ENCODE measurements around the gene P2RY6.
A peak's percentile ranks its signal among the peaks of the same experiment; 100 is the strongest.

The P2RY6 gene

DNA sequence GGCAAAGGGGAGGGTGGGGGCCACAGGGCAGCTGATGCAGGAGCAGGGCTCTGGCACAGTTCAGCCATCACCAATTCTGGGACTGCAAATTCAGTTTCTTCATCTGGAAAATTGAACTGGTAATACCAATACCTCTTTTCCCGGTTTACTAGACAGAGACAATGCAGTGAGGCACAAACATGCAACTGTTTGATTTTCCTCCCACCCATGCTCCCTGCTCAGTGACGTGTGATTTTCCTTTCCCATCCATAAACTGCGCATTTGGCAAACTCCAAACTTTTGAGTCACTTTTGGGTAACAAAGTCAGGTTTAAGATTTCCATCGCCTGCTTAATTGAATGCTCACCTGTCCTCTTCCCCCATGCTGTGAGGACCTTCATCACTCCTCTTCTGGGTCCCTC, 30.8 kb upstream of the P2RY6 start:
- Histone ChIP-seq H3K4me3 (ENCODE audit: low read length) (no peak overlapping the region), H3K36me3 (ENCODE audit: control insufficient read depth, insufficient read depth, low read length) (no peaks in the 10 kb centered on the region), H3K27ac (ENCODE audit: low read depth, low read length) (no peak overlapping the region), H3K27me3 (ENCODE audit: control insufficient read depth, insufficient read depth, low read length) (peaks cover 3% of the 10 kb centered on the region), H3K9ac (ENCODE audit: low read length) (no peak overlapping the region), H3K4me1 (ENCODE audit: control insufficient read depth, insufficient read depth, low read length) (no peaks in the 10 kb centered on the region)

DNA sequence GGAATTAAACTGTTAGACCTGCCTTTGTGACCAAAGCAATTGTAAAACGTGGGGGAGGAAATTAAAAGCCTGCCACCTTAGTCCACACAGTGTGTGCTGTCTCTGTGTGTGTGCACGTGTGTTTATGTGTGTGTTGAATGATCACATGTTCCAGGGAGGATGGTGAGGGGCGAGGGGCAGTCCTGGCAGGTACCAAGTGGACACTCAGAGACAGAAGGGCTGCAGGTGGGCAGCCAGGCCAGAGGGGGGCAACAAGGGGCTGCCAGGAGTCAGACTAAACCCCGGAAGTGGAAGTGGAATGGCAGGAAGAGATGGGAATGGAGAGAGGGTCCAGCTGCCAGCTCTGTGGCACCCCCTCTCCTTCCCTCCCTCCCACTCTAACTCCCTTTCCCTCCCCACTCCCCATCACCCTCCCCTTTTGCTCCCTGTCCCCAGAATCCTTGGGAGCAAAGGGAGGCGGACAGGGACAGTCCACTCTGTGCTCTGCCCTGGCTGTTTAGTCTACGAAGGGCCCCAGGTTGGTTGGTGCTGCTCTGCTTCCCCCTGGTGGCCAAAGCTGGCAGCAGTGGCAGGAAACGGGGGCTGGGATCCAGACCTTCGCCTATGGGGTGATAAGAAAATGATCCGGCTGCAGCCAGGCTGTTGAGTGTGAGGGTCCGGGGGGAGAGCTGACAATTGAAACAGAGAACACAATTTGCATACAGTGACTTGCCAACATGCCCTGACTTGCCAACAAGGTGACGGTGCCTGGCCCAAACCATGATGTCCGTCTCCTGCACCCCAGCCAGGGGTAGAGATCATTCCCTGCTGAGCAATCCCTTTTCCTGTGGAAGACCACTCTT, 29.7 kb upstream of the P2RY6 start:
- Histone ChIP-seq H3K27ac (ENCODE audit: low read depth, low read length) (no peak overlapping the region), H3K9ac (ENCODE audit: low read length) (no peak overlapping the region), H3K36me3 (ENCODE audit: control insufficient read depth, insufficient read depth, low read length) (no peaks in the 10 kb centered on the region), H3K27me3 (ENCODE audit: control insufficient read depth, insufficient read depth, low read length) (peaks cover 3% of the 10 kb centered on the region), H3K4me1 (ENCODE audit: control insufficient read depth, insufficient read depth, low read length) (no peaks in the 10 kb centered on the region), H3K4me3 (ENCODE audit: low read length) (peak overlapping the region; percentile 26)

DNA sequence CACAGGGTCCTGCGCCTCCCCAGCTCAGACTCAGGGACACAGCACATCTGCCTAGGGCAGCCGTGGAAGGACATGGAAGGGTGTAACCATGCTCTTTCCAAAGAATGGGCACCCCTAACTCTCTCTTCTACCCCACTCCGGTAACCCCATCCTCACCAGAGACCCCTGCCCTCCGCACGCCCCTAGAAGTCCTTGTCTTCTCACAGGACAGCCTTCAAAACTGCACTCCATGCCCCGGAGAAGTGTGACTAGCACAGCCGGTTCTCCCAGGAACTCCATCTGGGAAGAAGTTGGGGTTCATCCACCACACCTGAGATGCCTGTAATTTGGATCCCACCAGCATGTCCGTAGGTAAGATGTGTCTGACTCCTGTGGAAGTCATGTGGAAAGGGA, 29.0 kb upstream of the P2RY6 start:
- H3K4me1 ChIP-seq (ENCODE audit: control insufficient read depth, insufficient read depth, low read length) = no peaks in the 10 kb centered on the region
- no peak overlapping the region for H3K4me3 ChIP-seq (ENCODE audit: low read length)
- no peaks in the 10 kb centered on the region for H3K36me3 ChIP-seq (ENCODE audit: control insufficient read depth, insufficient read depth, low read length)
- H3K27ac ChIP-seq (ENCODE audit: low read depth, low read length) = no peak overlapping the region
- no peak overlapping the region for H3K9ac ChIP-seq (ENCODE audit: low read length)
- H3K27me3 ChIP-seq (ENCODE audit: control insufficient read depth, insufficient read depth, low read length) = peaks cover 3% of the 10 kb centered on the region

DNA sequence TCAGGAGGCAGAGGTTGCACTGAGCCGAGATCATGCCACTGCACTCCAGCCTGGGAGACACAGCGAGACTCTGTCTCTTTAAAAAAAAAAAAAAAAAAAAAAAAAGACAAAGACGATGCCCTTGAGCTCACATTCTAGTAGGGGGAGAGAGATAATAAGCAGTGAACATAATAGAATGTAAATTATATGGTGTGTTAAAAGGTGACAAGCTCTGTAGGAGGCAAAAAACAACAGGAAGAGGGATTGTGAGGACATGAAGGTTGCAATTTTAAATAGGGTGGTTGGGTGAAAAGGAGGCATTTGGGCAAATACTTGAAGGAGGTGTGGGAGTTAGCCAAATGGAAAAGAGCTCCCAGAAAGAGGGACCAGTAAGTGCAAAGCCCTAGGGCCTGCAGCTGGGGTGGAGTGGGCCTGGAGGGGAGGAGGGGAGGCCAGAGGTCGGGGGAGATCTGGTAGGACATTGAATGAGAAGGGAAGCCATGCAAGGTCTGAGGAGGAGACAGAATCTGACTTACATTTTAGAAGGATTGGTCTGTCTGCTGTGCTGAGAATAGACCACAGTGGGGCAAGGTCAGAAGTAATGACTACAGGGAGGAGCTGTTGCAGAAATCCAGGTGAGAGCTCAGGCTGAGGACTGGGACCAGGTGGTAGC, 27.4 kb upstream of the P2RY6 start:
- no peaks in the 10 kb centered on the region for H3K36me3 ChIP-seq (ENCODE audit: control insufficient read depth, insufficient read depth, low read length)
- no peak overlapping the region for H3K4me3 ChIP-seq (ENCODE audit: low read length)
- H3K9ac ChIP-seq (ENCODE audit: low read length) = no peak overlapping the region
- no peak overlapping the region for H3K27ac ChIP-seq (ENCODE audit: low read depth, low read length)
- peaks cover 2% of the 10 kb centered on the region for H3K27me3 ChIP-seq (ENCODE audit: control insufficient read depth, insufficient read depth, low read length)
- no peaks in the 10 kb centered on the region for H3K4me1 ChIP-seq (ENCODE audit: control insufficient read depth, insufficient read depth, low read length)

DNA sequence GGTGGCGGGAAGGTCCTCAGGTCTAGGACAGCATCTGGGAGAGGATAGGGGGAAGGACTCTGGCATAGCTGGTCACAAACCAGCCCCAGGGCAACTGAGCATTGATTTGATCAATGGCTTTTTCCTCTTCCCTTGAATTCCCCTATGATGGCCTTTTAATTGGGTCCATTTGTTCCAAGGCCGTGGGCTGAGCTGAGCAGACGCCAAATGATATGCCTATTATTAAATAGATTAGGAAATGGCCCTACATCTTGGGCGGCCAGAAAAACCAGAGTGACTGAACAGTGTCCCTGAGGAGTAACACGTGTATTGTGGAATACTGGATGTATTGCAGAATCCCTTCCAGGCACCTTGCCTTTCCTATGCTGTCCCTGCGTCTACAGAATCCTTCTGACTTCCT, 26.7 kb upstream of the P2RY6 start:
- Histone ChIP-seq H3K4me1 (ENCODE audit: control insufficient read depth, insufficient read depth, low read length) (no peaks in the 10 kb centered on the region), H3K4me3 (ENCODE audit: low read length) (no peak overlapping the region), H3K36me3 (ENCODE audit: control insufficient read depth, insufficient read depth, low read length) (no peaks in the 10 kb centered on the region), H3K9ac (ENCODE audit: low read length) (no peak overlapping the region), H3K27ac (ENCODE audit: low read depth, low read length) (no peak overlapping the region), H3K27me3 (ENCODE audit: control insufficient read depth, insufficient read depth, low read length) (no peaks in the 10 kb centered on the region)

DNA sequence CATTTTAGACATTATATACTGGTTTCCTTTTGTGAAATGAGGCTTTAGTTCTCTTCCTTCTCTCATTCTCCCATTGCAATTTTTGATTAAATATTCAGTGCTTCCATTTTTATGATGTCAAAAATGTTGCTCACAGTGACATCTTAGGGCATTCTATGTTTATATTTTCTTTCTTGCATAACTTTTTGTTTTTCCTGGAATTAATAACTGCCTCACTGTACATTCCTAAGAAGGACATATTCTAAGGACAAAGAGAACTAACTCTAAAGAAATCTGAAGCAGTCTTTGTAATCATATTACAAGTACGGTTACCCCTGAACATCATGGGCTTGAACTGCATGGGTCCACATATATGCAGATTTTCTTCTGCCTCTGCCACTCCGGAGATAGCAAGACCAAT, 25.8 kb upstream of the P2RY6 start:
- Histone ChIP-seq H3K27me3 (ENCODE audit: control insufficient read depth, insufficient read depth, low read length) (no peaks in the 10 kb centered on the region), H3K4me3 (ENCODE audit: low read length) (no peak overlapping the region), H3K9ac (ENCODE audit: low read length) (no peak overlapping the region), H3K36me3 (ENCODE audit: control insufficient read depth, insufficient read depth, low read length) (no peaks in the 10 kb centered on the region), H3K4me1 (ENCODE audit: control insufficient read depth, insufficient read depth, low read length) (no peaks in the 10 kb centered on the region), H3K27ac (ENCODE audit: low read depth, low read length) (no peak overlapping the region)

DNA sequence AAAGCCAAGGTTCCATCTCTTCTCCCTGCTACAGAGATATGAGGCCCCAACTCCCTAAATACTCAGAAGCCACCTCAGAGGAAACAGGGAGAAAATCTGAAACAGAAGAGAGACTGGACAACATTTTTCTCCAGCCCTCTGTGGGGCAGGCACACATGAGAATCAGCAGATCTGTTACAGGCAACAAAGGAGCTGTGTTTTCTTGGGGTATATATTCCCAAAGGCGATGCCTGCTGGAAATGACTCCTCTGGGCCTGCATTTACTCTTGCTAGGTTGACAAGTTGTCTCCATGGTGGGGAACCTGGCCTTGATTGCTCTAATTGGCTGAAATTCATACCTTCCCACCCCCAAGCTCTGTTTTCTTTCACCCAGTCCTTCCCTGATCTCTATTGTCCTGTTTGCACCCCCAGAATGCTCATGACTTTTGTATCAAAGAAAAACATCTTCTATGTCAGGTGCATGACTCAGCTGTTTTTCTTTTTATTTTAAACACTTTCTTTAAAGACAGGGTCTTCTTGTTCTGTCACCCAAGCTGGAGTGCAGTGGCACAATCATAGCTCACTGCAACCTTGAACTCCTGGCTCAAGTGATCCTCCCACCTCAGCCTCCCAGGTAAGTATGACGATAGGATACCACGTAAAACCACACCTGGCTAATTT, 23.5 kb upstream of the P2RY6 start:
- Histone ChIP-seq H3K36me3 (ENCODE audit: control insufficient read depth, insufficient read depth, low read length) (no peaks in the 10 kb centered on the region), H3K27me3 (ENCODE audit: control insufficient read depth, insufficient read depth, low read length) (no peaks in the 10 kb centered on the region), H3K9ac (ENCODE audit: low read length) (no peak overlapping the region), H3K4me1 (ENCODE audit: control insufficient read depth, insufficient read depth, low read length) (no peaks in the 10 kb centered on the region), H3K27ac (ENCODE audit: low read depth, low read length) (no peak overlapping the region), H3K4me3 (ENCODE audit: low read length) (no peak overlapping the region)

DNA sequence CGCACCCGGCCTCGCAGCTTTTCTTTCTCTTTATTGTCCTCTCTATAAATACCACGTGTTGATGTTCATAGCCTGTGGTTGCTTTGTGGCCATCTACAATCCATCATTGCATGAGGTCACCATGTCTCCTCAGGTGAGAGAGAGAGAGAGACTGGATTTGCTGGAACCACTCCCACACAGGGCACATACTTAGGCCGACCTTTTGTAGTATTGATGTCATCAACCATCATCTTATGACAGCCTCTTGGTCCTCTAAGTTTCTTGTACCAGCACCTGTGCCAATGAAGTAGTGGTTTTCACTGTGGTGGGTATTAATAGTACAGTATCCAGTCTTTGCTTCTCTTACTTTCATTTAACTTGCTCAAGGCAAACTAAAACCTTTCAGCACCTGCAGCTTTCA, 22.8 kb upstream of the P2RY6 start:
- no peaks in the 10 kb centered on the region for H3K36me3 ChIP-seq (ENCODE audit: control insufficient read depth, insufficient read depth, low read length)
- H3K27me3 ChIP-seq (ENCODE audit: control insufficient read depth, insufficient read depth, low read length) = no peaks in the 10 kb centered on the region
- no peak overlapping the region for H3K4me3 ChIP-seq (ENCODE audit: low read length)
- H3K4me1 ChIP-seq (ENCODE audit: control insufficient read depth, insufficient read depth, low read length) = no peaks in the 10 kb centered on the region
- H3K27ac ChIP-seq (ENCODE audit: low read depth, low read length) = no peak overlapping the region
- no peak overlapping the region for H3K9ac ChIP-seq (ENCODE audit: low read length)

DNA sequence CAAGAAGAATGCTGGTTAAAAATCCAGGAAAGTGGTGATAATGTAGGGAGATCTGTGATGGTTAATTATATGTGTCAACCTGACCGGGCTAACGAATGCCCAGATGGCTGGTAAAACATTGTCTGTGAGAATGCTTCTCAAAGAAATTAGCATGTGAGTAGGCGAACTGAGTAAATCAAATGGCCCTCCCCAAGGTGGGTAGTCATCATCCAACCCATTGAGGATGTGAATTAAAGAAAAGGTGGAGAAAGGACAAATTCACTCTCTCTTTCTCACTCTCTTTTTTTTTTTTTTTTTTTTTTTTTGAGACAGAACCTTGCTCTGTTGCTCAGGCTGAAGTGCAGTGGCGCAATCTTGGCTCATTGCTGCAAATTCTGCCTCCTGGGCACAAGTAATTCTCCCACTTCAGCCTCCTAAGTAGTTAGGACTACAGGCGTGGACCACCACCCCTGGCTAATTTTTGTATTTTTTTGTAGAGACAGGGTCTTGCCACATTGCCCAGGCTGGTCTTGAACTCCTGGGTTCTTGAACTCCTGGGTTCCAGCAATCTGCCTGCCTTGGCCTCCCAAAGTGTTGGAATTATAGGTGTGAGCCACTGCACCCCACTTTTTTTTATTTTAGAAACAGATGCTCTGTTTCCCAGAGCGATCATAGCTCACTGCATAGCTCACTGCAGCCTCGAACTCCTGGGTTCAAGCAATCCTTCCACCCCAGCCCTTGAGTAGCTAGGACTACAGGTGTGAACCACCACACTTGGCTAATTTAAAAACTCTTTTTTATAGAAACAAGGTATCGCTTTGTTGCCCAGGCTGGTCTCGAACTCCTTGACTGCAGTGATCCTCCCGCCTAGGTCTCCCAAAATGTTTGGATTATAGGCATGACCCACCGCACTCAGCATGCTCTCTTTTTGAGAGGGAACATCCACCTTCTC, 22.0 kb upstream of the P2RY6 start:
- Histone ChIP-seq H3K27me3 (ENCODE audit: control insufficient read depth, insufficient read depth, low read length) (no peaks in the 10 kb centered on the region), H3K27ac (ENCODE audit: low read depth, low read length) (no peak overlapping the region), H3K36me3 (ENCODE audit: control insufficient read depth, insufficient read depth, low read length) (no peaks in the 10 kb centered on the region), H3K4me1 (ENCODE audit: control insufficient read depth, insufficient read depth, low read length) (no peaks in the 10 kb centered on the region), H3K9ac (ENCODE audit: low read length) (no peak overlapping the region), H3K4me3 (ENCODE audit: low read length) (no peak overlapping the region)

DNA sequence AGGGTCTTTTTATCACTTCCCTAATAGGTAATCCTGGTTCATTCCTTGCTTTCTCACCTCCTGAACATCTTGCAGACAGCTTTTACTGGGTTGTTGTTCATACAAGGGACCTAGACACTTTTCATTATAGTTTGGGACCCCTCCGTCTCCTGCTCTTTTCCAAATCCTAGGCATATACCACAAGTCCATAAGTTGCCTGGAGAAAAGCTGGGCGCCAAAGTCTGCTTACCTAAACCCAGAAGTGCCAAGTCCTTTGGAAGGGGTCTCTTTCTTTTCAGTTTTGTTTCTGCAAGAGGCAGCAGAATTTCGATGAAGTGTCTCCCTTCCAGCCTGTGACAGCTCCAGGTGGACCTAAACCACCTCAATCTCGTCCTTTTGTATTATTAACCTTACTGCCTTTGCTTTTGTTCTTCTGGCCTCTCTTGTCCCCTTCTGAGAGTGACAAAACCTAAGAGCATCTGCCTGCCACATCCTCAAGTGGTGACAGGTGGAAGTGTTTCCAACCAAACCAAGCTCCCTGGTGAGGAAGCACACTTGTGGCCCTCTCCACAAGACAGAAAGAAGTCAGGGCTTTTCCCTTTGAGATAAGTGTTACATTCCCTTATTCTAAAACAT, 19.5 kb upstream of the P2RY6 start:
- H3K9ac ChIP-seq (ENCODE audit: low read length) = no peak overlapping the region
- H3K27ac ChIP-seq (ENCODE audit: low read depth, low read length) = no peak overlapping the region
- H3K4me3 ChIP-seq (ENCODE audit: low read length) = no peak overlapping the region
- H3K4me1 ChIP-seq (ENCODE audit: control insufficient read depth, insufficient read depth, low read length) = no peaks in the 10 kb centered on the region
- no peaks in the 10 kb centered on the region for H3K27me3 ChIP-seq (ENCODE audit: control insufficient read depth, insufficient read depth, low read length)
- H3K36me3 ChIP-seq (ENCODE audit: control insufficient read depth, insufficient read depth, low read length) = no peaks in the 10 kb centered on the region

DNA sequence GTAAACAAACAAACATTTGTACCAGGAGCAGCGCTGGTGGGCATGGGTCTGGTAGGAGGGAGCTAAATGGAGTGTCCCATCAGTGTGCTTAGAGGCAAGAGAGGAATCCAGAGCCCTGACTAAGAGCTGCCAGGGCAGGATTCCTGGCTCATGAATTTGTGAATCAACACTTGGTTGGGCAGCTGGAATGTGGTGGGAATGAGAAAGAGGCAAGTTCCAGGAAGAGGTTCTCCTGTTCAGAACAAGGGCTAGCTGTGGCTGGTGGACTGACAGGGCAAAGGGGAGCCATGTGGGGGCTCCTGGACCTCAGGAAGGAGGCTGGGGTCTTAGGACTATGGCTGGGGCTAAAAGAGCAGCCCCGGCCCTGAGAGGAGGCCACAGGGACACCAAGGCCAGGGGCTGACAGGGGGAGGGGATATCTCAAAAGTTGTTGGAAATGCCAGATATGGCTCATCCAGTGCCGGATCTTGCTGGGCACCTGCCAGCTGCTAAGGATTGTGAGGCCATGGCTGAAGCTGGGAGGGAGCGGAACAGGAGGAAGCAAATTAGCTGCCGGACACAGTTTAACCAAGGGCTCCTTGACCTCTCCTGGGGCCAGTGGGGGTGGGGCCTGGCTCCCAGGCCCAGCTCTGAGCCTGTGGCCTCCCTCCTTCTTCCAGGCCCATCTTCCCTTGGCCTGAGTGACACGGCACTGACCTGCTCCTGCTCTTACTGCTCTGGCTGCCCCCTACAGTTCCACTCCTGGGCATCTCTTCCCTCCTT, 14.6 kb upstream of the P2RY6 start:
- Histone ChIP-seq H3K4me1 (ENCODE audit: control insufficient read depth, insufficient read depth, low read length) (no peaks in the 10 kb centered on the region), H3K27ac (ENCODE audit: low read depth, low read length) (no peak overlapping the region), H3K27me3 (ENCODE audit: control insufficient read depth, insufficient read depth, low read length) (no peaks in the 10 kb centered on the region), H3K9ac (ENCODE audit: low read length) (no peak overlapping the region), H3K36me3 (ENCODE audit: control insufficient read depth, insufficient read depth, low read length) (no peaks in the 10 kb centered on the region), H3K4me3 (ENCODE audit: low read length) (no peak overlapping the region)
